GM19438 (cell line): Measurements from ENCODE around the gene DDX39B.
"Not testable (repeated sequence)": the region's sequence is repeated elsewhere in the genome, so short reads cannot be mapped to it uniquely, and the experiment has no call there.

Experiments
- ATAC-seq: cut with Tn5 transposase; IDR thresholded peaks from one replicate; pipeline ENCODE4 v1.9.1; 2021; ENCODE audit warnings: low read depth; ENCODE audit not compliant: unreplicated experiment

DDX39B gene

GRCh38 chr6:31541658-31542521 lies at the start of gene DDX39B:
TSS of gene DDX39B (minus strand) at chr6:31542003. CDS start at chr6:31540532, 1,471 bp downstream.
- ATAC-seq = peak; percentile 52

- not testable (repeated sequence) for ATAC-seq
These were observed 48.9 kb upstream of the DDX39B start for GRCh38 chr6:31590691-31591090.

DNA sequence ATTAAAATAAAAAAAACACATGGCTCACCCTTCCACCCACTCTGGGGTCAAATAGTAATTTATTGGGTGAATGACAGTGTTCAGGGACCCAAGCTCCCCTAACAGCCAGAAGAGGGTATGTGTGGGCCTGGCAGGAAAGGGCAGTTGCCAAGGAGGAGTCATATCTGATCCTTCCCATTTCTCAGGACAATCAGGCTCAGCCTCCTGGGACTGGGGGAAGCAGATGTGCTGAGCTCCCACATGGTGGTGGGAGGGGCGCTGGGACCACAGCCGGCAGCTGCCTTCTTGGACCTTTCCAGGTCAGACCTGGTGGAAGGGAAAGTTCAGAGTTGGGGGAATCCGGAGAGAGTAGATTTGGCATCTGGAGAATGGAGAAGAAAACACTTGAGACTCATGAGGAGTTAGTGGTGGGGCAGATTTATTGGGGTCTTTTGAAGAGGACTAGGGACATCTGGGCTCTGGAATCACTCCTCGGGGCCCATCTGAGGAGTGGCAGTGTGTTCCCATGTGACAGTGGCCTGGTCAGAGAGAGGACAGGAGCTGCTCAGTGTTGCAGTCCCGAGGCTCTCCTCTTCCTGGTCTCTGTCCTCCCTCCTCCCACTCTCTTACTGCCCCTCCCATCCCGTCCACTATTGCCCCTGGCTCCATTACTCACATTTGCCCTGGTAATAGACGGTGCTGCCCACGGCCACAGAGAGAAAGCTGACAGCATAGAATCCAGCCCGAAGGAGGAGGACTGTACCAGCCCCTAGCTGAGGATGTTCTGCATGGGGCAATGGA lies 47.3 kb upstream of the DDX39B start:
- no peak for ATAC-seq

DNA sequence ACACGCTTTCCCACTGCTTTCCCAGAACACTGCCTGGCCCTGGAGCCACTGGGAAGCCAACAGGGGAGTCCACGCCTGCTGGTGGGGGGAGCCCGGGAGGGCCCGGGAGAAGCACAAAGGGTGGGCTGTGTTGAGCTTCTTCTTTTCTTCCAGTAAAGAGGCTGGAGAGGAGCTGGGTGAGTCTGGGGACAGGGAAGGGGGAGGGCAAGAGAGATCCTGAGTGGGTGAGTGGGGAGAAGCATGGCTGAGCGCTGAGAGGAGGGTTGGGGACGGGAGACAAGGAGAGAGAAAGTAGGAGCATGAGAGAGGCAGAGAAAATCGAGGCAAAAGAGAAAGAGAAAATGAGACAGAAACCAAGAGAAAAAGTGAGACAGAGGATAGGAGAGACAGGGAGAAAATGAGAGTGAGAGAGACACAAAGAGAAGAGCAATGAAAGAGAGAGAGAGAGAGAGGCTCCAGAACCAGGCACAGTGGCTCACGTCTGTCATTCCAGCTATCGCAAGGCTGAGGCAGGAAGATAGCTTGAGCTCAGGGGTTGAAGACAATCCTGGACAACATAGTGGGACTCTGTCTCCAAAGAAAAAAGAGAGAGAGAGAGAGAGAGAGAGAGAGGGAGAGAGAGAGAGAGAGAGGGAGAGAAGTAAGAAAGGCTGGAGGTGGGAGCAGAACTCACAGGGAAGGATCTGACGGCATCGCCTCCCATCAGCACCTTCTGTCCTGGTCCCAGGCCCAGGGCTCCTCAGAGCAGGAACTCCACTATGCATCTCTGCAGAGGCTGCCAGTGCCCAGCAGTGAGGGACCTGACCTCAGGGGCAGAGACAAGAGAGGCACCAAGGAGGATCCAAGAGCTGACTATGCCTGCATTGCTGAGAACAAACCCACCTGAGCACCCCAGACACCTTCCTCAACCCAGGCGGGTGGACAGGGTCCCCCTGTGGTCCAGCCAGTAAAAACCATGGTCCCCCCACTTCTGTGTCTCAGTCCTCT lies 46.3 kb upstream of the DDX39B start:
- no peak for ATAC-seq

GRCh38 chr6:31586599-31587281 lies 44.9 kb upstream of the DDX39B start:
- no peak for ATAC-seq

- no peak for ATAC-seq
These were observed 44.2 kb upstream of the DDX39B start, which contains the start of gene LST1 for GRCh38 chr6:31586008-31586407. TSS of gene LST1 (plus strand) at chr6:31586277. CDS start at chr6:31587300, 1,023 bp downstream.

GRCh38 chr6:31585491-31585890 lies 43.7 kb upstream of the DDX39B start:
- no peak for ATAC-seq

GRCh38 chr6:31582230-31582643 lies 40.4 kb upstream of the DDX39B start, which contains the start of gene LTB:
TSS of gene LTB (minus strand) at chr6:31582424. CDS start at chr6:31582417, 7 bp downstream.
- no peak for ATAC-seq

DNA sequence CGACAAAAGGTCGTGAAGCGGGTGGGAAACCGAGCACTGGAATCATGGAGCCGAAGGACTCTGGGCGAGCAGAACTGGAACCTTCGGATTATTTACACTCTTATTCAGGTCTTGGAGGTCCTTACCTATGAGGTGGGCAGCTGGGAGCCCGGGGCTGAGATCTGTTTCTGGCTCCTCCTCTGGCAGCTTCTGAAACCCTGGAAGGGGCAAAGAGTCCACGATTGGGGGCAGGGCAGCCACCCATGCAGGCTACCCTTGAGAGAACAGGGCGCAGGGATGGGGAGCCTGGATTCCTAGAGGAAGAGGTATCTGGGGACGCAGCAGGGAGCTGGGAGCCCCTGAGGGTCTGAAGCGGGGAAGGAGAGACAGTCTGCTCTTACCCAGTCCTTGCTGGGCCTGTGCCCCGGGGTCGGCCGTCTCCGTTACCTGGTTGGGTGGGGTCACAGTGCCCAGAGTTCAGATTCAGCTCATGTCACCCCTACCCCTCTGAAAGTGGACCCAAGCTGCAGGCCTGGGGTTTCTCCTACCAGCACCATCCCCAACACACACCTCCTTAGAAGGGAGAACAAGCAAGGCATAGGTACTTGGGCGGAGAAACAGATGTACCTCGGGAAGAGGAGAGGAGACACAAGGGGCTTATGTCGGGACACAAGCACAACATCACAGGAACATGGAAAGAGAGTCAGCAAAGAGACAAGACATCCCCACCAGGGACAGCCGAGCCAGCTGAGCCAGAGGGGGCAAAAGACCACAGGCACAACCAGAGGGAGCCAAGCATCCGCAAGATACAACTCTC lies 39.8 kb upstream of the DDX39B start:
- ATAC-seq = no peak

DNA sequence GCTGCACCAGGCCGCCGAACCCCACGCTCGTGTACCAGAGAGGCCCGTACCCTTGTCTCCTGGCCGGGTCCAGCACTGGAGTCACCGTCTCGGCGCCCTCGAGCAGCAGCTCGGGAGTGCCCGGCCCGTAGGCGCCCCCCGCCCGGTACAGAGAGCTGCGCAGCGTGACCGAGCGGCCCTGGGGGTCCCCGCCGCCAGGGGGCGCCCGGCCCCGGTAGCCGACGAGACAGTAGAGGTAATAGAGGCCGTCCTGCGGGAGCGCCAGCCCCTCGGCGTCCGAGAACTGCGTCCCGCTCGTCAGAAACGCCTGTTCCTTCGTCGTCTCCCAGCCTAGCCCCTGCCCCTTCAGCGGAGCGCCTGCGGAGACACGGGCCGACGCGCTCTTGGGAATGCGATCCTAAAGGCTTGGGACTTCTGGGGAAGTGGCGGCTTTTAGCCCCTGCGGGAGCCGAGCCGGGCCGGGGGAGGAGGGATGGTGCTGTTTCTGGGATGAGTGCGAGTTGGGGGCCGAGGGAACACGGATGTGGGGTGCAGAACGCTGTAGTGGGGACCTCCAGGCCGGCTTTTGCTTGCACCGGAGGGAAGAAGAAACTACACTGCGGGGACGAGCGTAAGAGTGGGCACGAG lies 39.1 kb upstream of the DDX39B start:
- peak; percentile 48 for ATAC-seq

- ATAC-seq = no peak
These were observed 38.6 kb upstream of the DDX39B start for GRCh38 chr6:31580438-31580740.

DNA sequence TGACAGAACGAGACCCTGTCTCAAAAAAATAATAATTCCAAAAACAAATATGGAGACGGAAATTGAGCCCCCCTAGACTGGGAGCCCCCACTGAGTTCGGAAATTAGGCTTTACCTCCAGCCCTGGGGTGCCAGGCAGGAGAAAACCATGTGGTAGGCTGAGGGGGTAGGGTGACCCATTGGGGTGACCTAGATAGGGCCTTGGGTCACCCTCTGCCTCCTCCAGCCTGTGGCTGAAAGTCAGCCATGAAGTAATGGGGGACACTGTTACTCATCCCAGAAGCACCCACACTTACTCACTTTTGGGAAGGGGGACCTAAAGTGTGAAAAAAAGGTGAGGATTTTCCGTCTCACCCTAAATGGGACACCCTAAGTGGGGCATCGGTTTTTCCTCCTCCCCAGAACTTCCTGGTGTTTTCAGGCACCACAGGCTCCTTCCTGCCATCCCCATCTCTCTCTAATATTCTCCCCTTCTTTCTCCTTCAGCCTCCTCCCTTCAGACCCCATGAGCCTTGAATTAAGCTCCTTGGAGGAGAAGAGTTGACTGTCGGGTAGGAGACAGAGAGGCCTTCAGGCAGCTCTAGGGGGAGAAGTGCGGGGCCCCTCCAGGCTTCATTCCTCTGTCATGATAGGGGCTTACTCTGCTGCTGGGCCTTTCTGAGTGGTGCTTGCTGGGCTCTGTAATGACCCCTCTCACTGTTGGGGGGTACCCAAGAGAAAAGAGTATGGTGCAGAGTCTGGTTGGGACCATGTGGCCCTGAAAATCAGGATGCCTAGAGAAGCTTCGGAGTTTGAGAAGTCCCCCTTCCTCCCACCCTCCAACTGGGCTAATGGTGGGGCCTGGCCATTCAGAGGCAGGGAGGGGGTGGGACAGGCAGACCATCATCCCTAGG lies 38.0 kb upstream of the DDX39B start:
- no peak for ATAC-seq

DNA sequence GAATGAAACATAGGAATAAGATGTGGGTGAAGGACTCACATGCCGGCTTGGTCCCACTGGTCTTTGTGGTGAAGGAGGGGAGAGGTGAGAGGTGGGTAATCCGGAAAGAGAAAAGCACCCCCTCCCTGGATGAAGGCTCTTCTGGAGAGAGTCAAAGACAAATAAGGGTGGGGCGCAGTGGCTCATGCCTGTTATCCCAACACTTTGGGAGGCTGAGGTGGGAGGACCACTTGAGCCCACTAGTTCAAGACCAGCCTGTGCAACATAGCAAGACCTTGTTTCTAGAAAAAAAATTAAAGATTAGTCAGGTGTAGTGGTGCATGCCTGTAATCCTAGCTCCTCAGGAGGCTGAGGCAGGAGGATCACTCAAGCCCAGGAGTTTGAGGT lies 37.3 kb upstream of the DDX39B start:
- no peak for ATAC-seq

DNA sequence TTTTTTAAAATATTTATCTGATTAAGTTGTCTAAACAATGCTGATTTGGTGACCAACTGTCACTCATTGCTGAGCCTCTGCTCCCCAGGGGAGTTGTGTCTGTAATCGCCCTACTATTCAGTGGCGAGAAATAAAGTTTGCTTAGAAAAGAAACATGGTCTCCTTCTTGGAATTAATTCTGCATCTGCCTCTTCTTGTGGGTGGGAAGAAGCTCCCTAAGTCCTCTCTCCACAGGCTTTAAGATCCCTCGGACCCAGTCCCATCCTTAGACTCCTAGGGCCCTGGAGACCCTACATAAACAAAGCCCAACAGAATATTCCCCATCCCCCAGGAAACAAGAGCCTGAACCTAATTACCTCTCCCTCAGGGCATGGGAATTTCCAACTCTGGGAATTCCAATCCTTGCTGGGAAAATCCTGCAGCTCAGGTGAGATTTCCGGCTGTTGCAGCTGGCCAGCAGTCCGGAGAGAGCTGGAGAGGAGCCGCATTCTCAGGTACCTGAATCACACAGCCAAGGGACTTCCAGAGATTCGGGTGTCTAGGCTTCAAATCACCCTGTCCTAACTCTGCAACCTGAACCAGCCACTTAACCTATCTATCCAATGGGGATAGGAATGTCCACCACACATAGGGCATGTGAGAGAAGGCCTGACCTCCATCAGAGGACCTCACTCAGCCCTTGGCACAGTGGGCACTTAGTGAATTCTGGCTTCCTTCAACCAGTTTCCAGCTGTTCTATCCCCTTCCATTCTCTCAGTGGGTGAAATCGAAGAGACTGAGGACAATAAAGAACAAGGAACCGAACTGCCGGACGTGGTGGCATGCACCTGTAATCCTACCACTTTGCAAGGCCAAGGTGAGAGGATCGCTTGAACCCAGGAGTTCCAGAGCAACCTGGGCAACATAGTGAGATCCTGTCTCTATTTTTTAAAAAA lies 36.6 kb upstream of the DDX39B start:
- ATAC-seq = no peak

DNA sequence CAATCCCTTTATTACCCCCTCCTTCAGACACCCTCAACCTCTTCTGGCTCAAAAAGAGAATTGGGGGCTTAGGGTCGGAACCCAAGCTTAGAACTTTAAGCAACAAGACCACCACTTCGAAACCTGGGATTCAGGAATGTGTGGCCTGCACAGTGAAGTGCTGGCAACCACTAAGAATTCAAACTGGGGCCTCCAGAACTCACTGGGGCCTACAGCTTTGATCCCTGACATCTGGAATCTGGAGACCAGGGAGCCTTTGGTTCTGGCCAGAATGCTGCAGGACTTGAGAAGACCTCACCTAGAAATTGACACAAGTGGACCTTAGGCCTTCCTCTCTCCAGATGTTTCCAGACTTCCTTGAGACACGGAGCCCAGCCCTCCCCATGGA lies 35.8 kb upstream of the DDX39B start:
- no peak for ATAC-seq

- no peak for ATAC-seq
These were observed 35.2 kb upstream of the DDX39B start for GRCh38 chr6:31576897-31577578.
